ENCODE measurements around the gene DLGAP4. TPM values are rescaled to one million over a fixed set of nuclear protein-coding genes. Genes with fewer than 3 reads are reported as not detected.

The DLGAP4 gene
- total and polyA plus RNA-seq, 2 of the 13 experiments (the other 11 are each of a cell fraction or from before 2014, with no cell fraction given) = 15.2 to 26.7 TPM

GRCh38 chr20:36270744-36271638 lies 35.1 kb upstream of the DLGAP4 start (continued):
- TF ChIP-seq PRDM4 (CRISPR knock-in tag; IDR thresholded peaks at IDR 0.05; ENCODE audit: borderline replicate concordance) (no peak), ZNF850 (CRISPR knock-in tag; conservative IDR thresholded peaks at IDR 0.05) (no peak), PHF20 (CRISPR knock-in tag; IDR thresholded peaks at IDR 0.05) (peak; percentile 96), RFX3 (CRISPR knock-in tag; IDR thresholded peaks at IDR 0.05) (no peak), U2AF2 (IDR thresholded peaks at IDR 0.05; ENCODE audit: low read depth, low read length) (peak; percentile 19; the same call in 1 of the 2 replicates), KDM6A (CRISPR knock-in tag; IDR thresholded peaks at IDR 0.05; ENCODE audit: low read depth) (no peak; the same call in 1 of the 2 replicates), SMYD3 (CRISPR knock-in tag; IDR thresholded peaks at IDR 0.05) (no peak), MZF1 (CRISPR knock-in tag; IDR thresholded peaks at IDR 0.05; ENCODE audit: borderline replicate concordance) (no peak), EP300 (IDR thresholded peaks at IDR 0.05; ENCODE audit: low read depth in 2 of 2, low read length in 2 of 2) (0 out of 4 replicates have a peak, but pooled peaks of 1 of the 2 experiments have one; percentile 24), EP300 (CRISPR knock-in tag; IDR thresholded peaks at IDR 0.05; ENCODE audit: borderline replicate concordance) (no peak), ZNF83 (CRISPR knock-in tag; IDR thresholded peaks at IDR 0.05; ENCODE audit: borderline replicate concordance) (no peak), KDM2A (CRISPR knock-in tag; IDR thresholded peaks at IDR 0.05; ENCODE audit: borderline replicate concordance, low read depth) (peak; percentile 53; the same call in 1 of the 2 replicates), TBX2 (CRISPR knock-in tag; IDR thresholded peaks at IDR 0.05; ENCODE audit: borderline replicate concordance) (peak; percentile 46; the same call in 1 of the 2 replicates), KLF12 (CRISPR knock-in tag; IDR thresholded peaks at IDR 0.05; ENCODE audit: borderline replicate concordance) (no peak), ZBTB44 (CRISPR knock-in tag; IDR thresholded peaks at IDR 0.05) (no peak), ZSCAN21 (CRISPR knock-in tag; IDR thresholded peaks at IDR 0.05; ENCODE audit: borderline replicate concordance) (peak; percentile 86), RARA (CRISPR knock-in tag; IDR thresholded peaks at IDR 0.05) (no peak), BRF2 (CRISPR knock-in tag; IDR thresholded peaks at IDR 0.05) (no peak), ZMYM4 (CRISPR knock-in tag; IDR thresholded peaks at IDR 0.05) (0 out of 2 replicates have a peak, but pooled peaks have one; percentile 40), MYC (CRISPR knock-in tag; IDR thresholded peaks at IDR 0.05; ENCODE audit: borderline replicate concordance) (peak; percentile 52; the same call in 1 of the 2 replicates)
- TF ChIP-seq, protein P1, sequence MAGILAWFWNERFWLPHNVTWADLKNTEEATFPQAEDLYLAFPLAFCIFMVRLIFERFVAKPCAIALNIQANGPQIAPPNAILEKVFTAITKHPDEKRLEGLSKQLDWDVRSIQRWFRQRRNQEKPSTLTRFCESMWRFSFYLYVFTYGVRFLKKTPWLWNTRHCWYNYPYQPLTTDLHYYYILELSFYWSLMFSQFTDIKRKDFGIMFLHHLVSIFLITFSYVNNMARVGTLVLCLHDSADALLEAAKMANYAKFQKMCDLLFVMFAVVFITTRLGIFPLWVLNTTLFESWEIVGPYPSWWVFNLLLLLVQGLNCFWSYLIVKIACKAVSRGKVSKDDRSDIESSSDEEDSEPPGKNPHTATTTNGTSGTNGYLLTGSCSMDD (CRISPR knock-in tag; IDR thresholded peaks at IDR 0.05) = no peak
- TF ChIP-seq, protein P2, sequence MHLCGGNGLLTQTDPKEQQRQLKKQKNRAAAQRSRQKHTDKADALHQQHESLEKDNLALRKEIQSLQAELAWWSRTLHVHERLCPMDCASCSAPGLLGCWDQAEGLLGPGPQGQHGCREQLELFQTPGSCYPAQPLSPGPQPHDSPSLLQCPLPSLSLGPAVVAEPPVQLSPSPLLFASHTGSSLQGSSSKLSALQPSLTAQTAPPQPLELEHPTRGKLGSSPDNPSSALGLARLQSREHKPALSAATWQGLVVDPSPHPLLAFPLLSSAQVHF (CRISPR knock-in tag; IDR thresholded peaks at IDR 0.05) = no peak

Data from HepG2 (cell line).